Upper lobe of right lung (tissue), 1 donor: ENCODE results near the gene IL15RA. TPM values are rescaled to one million over a fixed set of nuclear protein-coding genes. Genes with fewer than 3 reads are reported as not detected.

ENCODE experiments used
- ATAC-seq: fragments of 200-7000 bp; cut with Tn5 transposase; one replicate; pipeline ENCODE4 v1.9.1; 2020; ENCODE audit warnings: mild to moderate bottlenecking, moderate library complexity
- DNase-seq: peaks from one replicate; pipeline ENCODE4 v3.0.0-alpha.2; 2020
- H3K27ac ChIP-seq: fragments of 200-600 bp; one replicate; pipeline ENCODE4 v1.8.0; 2022
- H3K27me3 ChIP-seq: fragments of 200-600 bp; one replicate; pipeline ENCODE4 v1.8.0; 2022; ENCODE audit warnings: mild to moderate bottlenecking
- H3K36me3 ChIP-seq: fragments of 200-600 bp; one replicate; pipeline ENCODE4 v1.8.0; 2022
- H3K4me1 ChIP-seq: fragments of 200-600 bp; one replicate; pipeline ENCODE4 v1.8.0; 2022
- H3K4me3 ChIP-seq: fragments of 200-600 bp; one replicate; pipeline ENCODE4 v1.8.0; 2022; ENCODE audit warnings: mild to moderate bottlenecking
- H3K9me3 ChIP-seq: fragments of 200-600 bp; one replicate; pipeline ENCODE4 v1.8.0; 2022
- intact Hi-C: fragments of 100-400 bp; cut with DNase I; formaldehyde crosslinking; loops from one replicate; pipeline ENCODE4 v1.11.0; 2022
- total RNA-seq: library from RNA; stranded (reverse); fragmentation: NEBNext Ultra II Directional; extraction: Animal tissue kit (Norgen Biotek cat#: 25700); gene quantifications from one replicate; pipeline ENCODE4 v1.2.1, GENCODE V29; 2021
- TF ChIP-seq, protein P1 (sequence below): fragments of 200-600 bp; IDR thresholded peaks from one replicate; pipeline ENCODE4 v1.8.0; 2022; ENCODE audit warnings: antibody characterized with exemption
- donor health status: DM: no; HTN: yes; CAD: no; lungs with severe emphysema.

IL15RA gene
- total RNA-seq, 1 donor from 2014 or later, result 36.7 TPM

DNA sequence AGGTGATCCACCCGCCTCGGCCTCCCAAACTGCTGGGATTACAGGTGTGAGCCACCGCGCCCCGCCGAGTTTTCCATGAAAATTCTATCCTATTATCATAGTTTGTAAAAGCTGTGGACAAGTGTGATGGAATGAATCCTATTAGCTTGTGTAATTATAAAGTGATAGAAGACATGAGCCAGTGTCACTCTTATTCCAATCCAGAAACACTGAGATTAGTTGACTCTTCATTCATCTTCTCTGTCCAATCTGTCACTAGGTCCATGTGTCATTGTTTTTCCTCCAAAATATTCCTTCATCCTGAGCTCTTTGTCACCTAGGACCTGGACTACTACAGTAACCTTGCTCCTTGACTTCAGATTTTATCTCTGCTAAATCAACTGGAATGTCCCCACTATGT is 73.8 kb downstream of the IL15RA start:
- ATAC-seq (no peak), DNase-seq (no peak)
- Histone ChIP-seq H3K27me3 (no peaks in the 10 kb centered on the region), H3K36me3 (peaks cover 15% of the 10 kb centered on the region), H3K4me1 (peaks cover 6% of the 10 kb centered on the region), H3K9me3 (no peaks in the 10 kb centered on the region), H3K27ac (no peak overlapping the region), H3K4me3 (no peak overlapping the region)
- intact Hi-C loops, result no loop called here
- TF ChIP-seq, protein P1, sequence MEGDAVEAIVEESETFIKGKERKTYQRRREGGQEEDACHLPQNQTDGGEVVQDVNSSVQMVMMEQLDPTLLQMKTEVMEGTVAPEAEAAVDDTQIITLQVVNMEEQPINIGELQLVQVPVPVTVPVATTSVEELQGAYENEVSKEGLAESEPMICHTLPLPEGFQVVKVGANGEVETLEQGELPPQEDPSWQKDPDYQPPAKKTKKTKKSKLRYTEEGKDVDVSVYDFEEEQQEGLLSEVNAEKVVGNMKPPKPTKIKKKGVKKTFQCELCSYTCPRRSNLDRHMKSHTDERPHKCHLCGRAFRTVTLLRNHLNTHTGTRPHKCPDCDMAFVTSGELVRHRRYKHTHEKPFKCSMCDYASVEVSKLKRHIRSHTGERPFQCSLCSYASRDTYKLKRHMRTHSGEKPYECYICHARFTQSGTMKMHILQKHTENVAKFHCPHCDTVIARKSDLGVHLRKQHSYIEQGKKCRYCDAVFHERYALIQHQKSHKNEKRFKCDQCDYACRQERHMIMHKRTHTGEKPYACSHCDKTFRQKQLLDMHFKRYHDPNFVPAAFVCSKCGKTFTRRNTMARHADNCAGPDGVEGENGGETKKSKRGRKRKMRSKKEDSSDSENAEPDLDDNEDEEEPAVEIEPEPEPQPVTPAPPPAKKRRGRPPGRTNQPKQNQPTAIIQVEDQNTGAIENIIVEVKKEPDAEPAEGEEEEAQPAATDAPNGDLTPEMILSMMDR, result no peak

DNA sequence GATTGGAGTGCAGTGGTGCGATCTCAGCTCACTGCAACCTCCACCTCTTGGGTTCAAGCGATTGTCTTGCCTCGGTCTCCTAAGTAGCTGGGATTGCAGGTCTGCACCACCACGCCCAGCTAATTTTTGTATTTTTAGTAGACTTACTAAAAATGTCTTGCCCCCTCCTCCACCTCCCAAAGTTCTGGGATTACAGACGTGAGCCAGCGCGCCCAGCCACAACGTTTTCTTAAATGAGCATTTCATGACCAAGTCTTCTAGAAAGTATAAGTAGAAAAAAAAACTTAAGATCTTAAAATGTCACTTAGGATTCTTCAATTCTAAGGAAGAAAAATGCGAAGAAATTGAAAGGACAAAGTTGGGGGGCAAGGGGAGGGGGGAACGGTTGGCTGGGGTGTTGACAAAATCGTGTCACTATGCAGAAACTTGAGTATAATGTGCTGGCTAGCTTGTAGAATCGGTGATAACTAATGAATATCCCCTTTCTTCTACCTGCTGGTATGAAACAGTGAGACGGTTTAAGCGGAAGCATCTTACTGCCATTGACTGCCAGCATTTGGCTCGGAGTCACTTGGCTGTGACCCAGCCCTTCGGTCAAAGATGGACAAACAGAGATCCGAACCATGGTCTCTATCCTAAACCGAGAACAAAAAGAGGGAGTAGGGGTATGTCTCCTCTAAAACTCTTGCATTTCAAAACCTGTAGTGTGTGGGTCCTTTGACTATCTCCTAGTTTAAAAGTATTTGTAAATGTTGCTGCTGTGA is 74.7 kb downstream of the IL15RA start:
- H3K9me3 ChIP-seq, result no peaks in the 10 kb centered on the region
- peaks cover 7% of the 10 kb centered on the region for H3K36me3 ChIP-seq
- H3K27me3 ChIP-seq, result no peaks in the 10 kb centered on the region
- DNase-seq, result no peak
- H3K4me1 ChIP-seq, result peaks cover 6% of the 10 kb centered on the region
- H3K4me3 ChIP-seq, result no peak overlapping the region
- no peak for ATAC-seq
- intact Hi-C loops, result no loop called here
- H3K27ac ChIP-seq, result no peak overlapping the region
- TF ChIP-seq, protein P1, result no peak

Other genes with a start within 250 kb of the IL15RA start
- gene GDI2, start 164.1 kb downstream of the IL15RA start, total RNA-seq, result 174 TPM
- 4.6 TPM for gene ANKRD16, start 87.7 kb downstream of the IL15RA start, total RNA-seq
- 73.3 TPM for gene FBH1, start 87.3 kb downstream of the IL15RA start, total RNA-seq
- 4.3 TPM for gene IL2RA, start 84.8 kb upstream of the IL15RA start, total RNA-seq
- gene RBM17, start 111.5 kb upstream of the IL15RA start, total RNA-seq, result 92.5 TPM
- 77.2 TPM for gene PFKFB3, start 225.4 kb upstream of the IL15RA start, total RNA-seq